Glutamatergic neuron (in vitro differentiated cells): ENCODE results near the gene CDS1. TPM values are rescaled to one million over a fixed set of nuclear protein-coding genes. Genes with fewer than 3 reads are reported as not detected.

Experiments
- DNase-seq: peaks from one replicate; pipeline ENCODE4 v3.0.0; 2022
- H3K27ac Mint-ChIP-seq: one replicate; pipeline ENCODE4 v1.8.0; 2020; ENCODE audit warnings: mild to moderate bottlenecking, mixed read lengths, inconsistent platforms; ENCODE audit not compliant: unreplicated experiment
- H3K27me3 Mint-ChIP-seq: one replicate; pipeline ENCODE4 v1.8.0; 2020; ENCODE audit warnings: mild to moderate bottlenecking, moderate library complexity, mixed read lengths, inconsistent platforms; ENCODE audit not compliant: unreplicated experiment
- H3K36me3 Mint-ChIP-seq: one replicate; pipeline ENCODE4 v1.8.0; 2020; ENCODE audit warnings: mild to moderate bottlenecking, mixed read lengths, inconsistent platforms; ENCODE audit not compliant: unreplicated experiment
- H3K4me1 Mint-ChIP-seq: one replicate; pipeline ENCODE4 v1.8.0; 2020; ENCODE audit warnings: mild to moderate bottlenecking, low read depth, mixed read lengths, inconsistent platforms; ENCODE audit not compliant: unreplicated experiment
- H3K4me3 Mint-ChIP-seq: one replicate; pipeline ENCODE4 v1.8.0; 2020; ENCODE audit warnings: mild to moderate bottlenecking, mixed read lengths, inconsistent platforms; ENCODE audit not compliant: unreplicated experiment
- H3K9me3 Mint-ChIP-seq: one replicate; pipeline ENCODE4 v1.8.0; 2020; ENCODE audit warnings: mild to moderate bottlenecking, moderate library complexity, mixed read lengths, inconsistent platforms; ENCODE audit not compliant: unreplicated experiment
- CTCF ChIP-seq: fragments of 200-600 bp; sonication (generic); IDR thresholded peaks from one replicate; pipeline ENCODE4 v1.5.0; 2021; ENCODE audit not compliant: partially characterized antibody, unreplicated experiment
- total RNA-seq: library from RNA; stranded (reverse); fragmentation: NEBNext Ultra II Directional; extraction: Animal tissue kit (Norgen Biotek cat#: 25700); gene quantifications from one replicate; pipeline ENCODE4 v1.2.1, GENCODE V29; 2021; ENCODE audit not compliant: unreplicated experiment

Gene CDS1
- total RNA-seq, 1 donor from 2014 or later: 1.3 TPM

GRCh38 chr4:84573385-84574068 lies 9.4 kb upstream of the CDS1 start:
- no peaks in the 10 kb centered on the region for H3K27me3 Mint-ChIP-seq
- H3K27ac Mint-ChIP-seq: no peak overlapping the region
- no peak for DNase-seq
- no peaks in the 10 kb centered on the region for H3K36me3 Mint-ChIP-seq
- H3K9me3 Mint-ChIP-seq: no peaks in the 10 kb centered on the region
- no peak overlapping the region for H3K4me3 Mint-ChIP-seq
- TF ChIP-seq CTCF: no peak
- H3K4me1 Mint-ChIP-seq: peaks cover 2% of the 10 kb centered on the region

- Mint-ChIP-seq H3K4me1 (no peaks in the 10 kb centered on the region), H3K36me3 (no peaks in the 10 kb centered on the region), H3K27me3 (no peaks in the 10 kb centered on the region), H3K27ac (no peak overlapping the region), H3K9me3 (no peaks in the 10 kb centered on the region), H3K4me3 (no peak overlapping the region)
- TF ChIP-seq CTCF: no peak
- DNase-seq: no peak
Observed at GRCh38 chr4:84574069-84574720, 8.7 kb upstream of the CDS1 start.

- H3K27ac Mint-ChIP-seq: no peak overlapping the region
- no peaks in the 10 kb centered on the region for H3K4me1 Mint-ChIP-seq
- peak; percentile 25 for TF ChIP-seq CTCF
- H3K4me3 Mint-ChIP-seq: no peak overlapping the region
- H3K27me3 Mint-ChIP-seq: peaks cover 5% of the 10 kb centered on the region
- DNase-seq: no peak
- H3K36me3 Mint-ChIP-seq: no peaks in the 10 kb centered on the region
- peaks cover 6% of the 10 kb centered on the region for H3K9me3 Mint-ChIP-seq
Observed at GRCh38 chr4:84578540-84579402, 4.2 kb upstream of the CDS1 start.

GRCh38 chr4:84579403-84579776 lies 3.5 kb upstream of the CDS1 start:
- TF ChIP-seq CTCF: no peak
- Mint-ChIP-seq H3K9me3 (peaks cover 6% of the 10 kb centered on the region), H3K27me3 (peaks cover 5% of the 10 kb centered on the region), H3K4me3 (no peak overlapping the region), H3K4me1 (no peaks in the 10 kb centered on the region), H3K36me3 (no peaks in the 10 kb centered on the region), H3K27ac (no peak overlapping the region)
- DNase-seq: no peak
